HCT116 (cell line): ENCODE data around the gene TWIST2.

ENCODE experiments used
- CTCF ChIP-seq, 3 experiments: fragments of 200-600 bp in 1 of 3; sonication (generic) in 1 of 3; IDR thresholded peaks in 2 of 3; conservative IDR thresholded peaks in 1 of 3; 2 replicates each; pipeline ENCODE4 v1.5.1; 2012 to 2017; ENCODE audit warnings: low read depth in 2 of 3, low read length in 2 of 3, antibody characterized with exemption in 1 of 3, borderline replicate concordance in 1 of 3, control low read depth in 1 of 3, mild to moderate bottlenecking in 1 of 3, mixed read lengths in 1 of 3, mixed run types in 1 of 3, moderate library complexity in 1 of 3; ENCODE audit not compliant: insufficient read depth in 1 of 3
- POLR2A ChIP-seq: IDR thresholded peaks from 2 replicates; pipeline ENCODE4 v1.7.0; 2011; ENCODE audit warnings: borderline replicate concordance; ENCODE audit not compliant: insufficient read depth, insufficient read length; ENCODE audit errors: extremely low read depth
- POLR2AphosphoS5 ChIP-seq: IDR thresholded peaks from 2 replicates; pipeline ENCODE4 v1.6.1; 2011; ENCODE audit warnings: mild to moderate bottlenecking, low read depth, low read length, moderate library complexity
- RAD21 ChIP-seq: IDR thresholded peaks from 2 replicates; pipeline ENCODE4 v1.6.1; 2012; ENCODE audit warnings: low read depth, mild to moderate bottlenecking

DNA sequence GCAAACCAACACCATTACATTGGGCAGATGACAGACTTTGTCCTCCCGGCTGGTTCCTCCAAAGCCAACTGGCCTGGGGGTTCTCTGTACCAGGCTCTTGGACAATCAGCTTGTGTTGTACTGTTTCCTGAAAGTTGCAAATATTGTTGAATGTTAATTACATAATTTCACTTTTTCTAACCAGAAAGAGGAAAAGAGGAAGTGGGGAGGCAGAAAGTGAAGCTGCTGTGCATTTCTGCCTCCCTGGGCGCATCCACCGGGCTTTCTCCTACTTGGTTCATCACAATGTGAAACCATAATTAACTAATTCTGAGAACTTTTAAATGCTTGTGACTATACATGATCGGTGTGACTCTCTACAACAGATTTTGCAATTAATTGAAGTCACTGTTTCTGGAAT, 10.1 kb downstream of the TWIST2 start:
- no peak for TF ChIP-seq RAD21
- TF ChIP-seq POLR2A = no peak
- no peak for TF ChIP-seq POLR2AphosphoS5
- TF ChIP-seq CTCF (IDR thresholded peaks at IDR 0.05 in 2 of 3, conservative IDR thresholded peaks at IDR 0.05 in 1 of 3; ENCODE audit: borderline replicate concordance in 1 of 3, insufficient read depth in 1 of 3, low read depth in 2 of 3, low read length in 2 of 3) = no peak
